C4-2B (cell line): Measurements from ENCODE around the gene INS.

Source experiments
- H3K27ac ChIP-seq: fragments of 450-650 bp; 2 replicates; pipeline ENCODE4 v1.5.1; 2017
- CTCF ChIP-seq: fragments of 450-650 bp; conservative IDR thresholded peaks from 2 replicates; pipeline ENCODE4 v1.5.1; 2017; ENCODE audit warnings: mild to moderate bottlenecking
- ZFX ChIP-seq: fragments of 450-650 bp; IDR thresholded peaks from 2 replicates; pipeline ENCODE4 v1.6.1; 2017

INS gene

GRCh38 chr11:2165571-2165970 is 4.6 kb upstream of the INS start:
- no peak overlapping the region for H3K27ac ChIP-seq
- no peak for TF ChIP-seq CTCF
- TF ChIP-seq ZFX = no peak

DNA sequence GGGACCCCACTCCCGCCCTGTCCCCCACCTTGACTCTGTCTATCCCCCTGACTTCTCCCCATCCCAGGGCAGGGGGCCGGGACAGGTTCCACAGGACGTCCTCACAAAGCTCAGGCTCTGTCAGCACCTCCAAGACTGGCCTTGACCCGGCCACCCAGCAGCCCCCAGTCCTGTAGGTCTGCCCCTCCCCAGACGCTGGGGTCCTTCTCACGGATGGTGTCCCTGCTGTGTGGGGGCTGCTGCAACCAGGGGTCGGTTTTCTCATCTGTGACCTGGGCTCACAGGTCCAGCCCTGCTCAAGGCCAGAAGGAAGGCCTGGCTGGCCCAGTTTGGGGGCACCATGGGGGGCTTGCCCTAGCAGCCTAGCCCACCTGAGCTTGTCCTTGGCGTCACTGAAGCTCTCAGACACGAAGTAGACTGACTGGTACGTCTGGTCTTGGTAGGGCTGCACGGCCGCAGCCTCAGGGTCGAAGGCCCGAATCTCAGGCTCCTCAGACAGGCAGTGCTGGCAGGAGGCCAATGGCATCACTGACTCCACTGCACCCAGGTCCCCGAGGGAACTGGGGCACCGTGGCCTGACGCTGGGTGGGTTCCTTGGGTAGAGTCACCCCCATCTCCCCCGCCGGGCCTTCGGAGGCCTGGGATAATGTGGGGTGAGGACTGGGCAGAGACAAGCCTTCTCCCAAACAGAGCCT is 4.0 kb upstream of the INS start:
- TF ChIP-seq ZFX (no peak), CTCF (no peak)
- no peak overlapping the region for H3K27ac ChIP-seq

DNA sequence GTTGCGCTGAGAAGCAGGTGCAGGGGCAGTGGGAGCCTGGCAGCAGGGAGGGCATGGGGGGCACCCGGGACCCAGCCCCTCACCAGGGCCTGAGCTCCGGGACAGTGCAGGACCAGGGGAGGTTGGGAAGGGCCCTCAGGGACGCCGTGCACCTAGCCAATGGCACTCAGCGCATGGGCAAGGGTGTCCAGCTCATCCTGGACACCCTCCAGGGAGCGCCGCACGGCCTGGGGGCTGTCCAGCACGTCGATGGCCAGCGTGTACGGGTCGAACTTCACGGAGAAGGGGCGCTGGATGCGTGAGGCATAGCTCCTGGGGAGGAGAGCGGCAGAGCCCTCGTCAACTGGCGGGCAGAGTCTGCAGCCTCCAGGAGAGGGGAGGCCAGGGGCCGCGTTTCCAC is 3.1 kb upstream of the INS start:
- no peak overlapping the region for H3K27ac ChIP-seq
- TF ChIP-seq ZFX = no peak
- no peak for TF ChIP-seq CTCF

DNA sequence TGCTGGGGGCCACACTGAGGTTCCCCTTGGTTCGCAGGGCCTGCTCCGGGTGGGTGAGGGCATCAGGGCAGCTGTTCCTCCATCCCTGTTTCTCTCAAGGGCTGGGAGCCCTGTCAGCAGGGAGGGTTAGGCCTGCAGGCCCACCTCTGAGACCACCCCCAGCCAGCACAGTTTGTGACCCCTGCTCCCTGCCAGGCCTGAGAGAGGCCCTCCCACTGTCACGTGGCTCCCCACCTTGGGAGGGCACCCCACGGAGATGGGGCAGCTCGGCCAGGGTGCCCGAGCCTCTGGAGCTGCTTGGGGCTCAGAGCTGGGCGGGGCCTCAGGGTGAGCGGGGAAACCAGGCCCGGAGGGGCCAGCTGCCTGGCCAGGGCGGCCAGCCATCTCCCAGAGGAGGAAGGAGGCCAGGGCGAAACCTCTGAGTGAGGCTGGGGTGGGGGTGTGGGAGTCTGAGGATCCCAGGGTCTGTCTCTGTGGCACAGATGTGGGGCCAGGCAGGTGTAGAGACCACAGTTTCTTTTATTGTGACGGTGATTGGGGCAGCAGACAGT is 2.5 kb upstream of the INS start:
- no peak for TF ChIP-seq CTCF
- TF ChIP-seq ZFX = no peak
- H3K27ac ChIP-seq = no peak overlapping the region

DNA sequence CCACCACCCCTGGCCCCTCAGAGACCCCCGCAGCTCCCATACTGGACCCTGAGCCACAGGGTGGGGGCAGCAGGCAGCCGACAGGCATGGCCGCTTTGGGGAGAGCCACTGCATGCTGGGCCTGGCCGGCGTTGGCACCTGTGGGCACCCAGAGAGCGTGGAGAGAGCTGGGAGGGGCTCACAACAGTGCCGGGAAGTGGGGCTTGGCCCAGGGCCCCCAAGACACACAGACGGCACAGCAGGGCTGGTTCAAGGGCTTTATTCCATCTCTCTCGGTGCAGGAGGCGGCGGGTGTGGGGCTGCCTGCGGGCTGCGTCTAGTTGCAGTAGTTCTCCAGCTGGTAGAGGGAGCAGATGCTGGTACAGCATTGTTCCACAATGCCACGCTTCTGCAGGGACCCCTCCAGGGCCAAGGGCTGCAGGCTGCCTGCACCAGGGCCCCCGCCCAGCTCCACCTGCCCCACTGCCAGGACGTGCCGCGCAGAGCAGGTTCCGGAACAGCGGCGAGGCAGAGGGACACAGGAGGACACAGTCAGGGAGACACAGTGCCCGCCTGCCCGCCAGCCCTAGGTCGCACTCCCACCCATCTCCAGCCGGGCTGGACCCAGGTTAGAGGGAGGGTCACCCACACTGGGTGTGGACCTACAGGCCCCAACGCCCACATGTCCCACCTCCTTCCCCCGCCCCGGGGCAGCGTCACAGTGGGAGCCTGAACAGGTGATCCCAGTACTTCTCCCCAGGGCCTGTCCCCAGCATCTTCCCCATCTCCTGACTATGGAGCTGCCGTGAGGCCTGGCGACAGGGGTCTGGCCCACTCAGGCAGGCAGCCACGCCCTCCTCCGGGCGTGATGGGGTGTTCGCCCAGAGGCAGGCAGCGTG is 1.2 kb downstream of the INS start:
- TF ChIP-seq CTCF = no peak
- TF ChIP-seq ZFX = no peak
- H3K27ac ChIP-seq = no peak overlapping the region

DNA sequence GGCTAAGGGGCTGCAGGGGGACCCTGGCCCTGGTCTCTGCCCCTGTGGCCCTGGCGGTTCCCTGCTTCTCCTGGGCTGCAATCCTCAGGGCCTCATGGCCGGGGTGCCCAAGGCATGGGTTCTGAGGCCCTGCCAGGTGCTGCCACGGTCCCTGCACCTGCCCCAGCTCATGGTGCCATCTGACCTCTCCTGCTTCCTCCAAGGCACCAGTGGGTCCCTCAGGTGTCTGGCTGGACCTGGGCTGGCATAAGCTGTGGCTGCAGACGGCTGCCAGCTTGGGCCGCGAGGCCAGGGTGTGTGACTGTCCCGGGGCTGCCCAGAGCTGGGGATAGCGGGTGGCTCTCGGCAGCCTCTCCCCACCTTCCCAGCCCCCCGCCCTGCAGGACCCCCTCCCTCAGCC is 2.0 kb downstream of the INS start:
- no peak for TF ChIP-seq ZFX

GRCh38 chr11:2158296-2158737 is 2.7 kb downstream of the INS start:
- TF ChIP-seq ZFX (no peak), CTCF (no peak)
- H3K27ac ChIP-seq = no peak overlapping the region; the same call in 1 of the 2 replicates

More for the DNA sequence above, 2.0 kb downstream of the INS start:
- no peak overlapping the region for H3K27ac ChIP-seq
